ENCODE measurements around the gene LAMB3.

DNA sequence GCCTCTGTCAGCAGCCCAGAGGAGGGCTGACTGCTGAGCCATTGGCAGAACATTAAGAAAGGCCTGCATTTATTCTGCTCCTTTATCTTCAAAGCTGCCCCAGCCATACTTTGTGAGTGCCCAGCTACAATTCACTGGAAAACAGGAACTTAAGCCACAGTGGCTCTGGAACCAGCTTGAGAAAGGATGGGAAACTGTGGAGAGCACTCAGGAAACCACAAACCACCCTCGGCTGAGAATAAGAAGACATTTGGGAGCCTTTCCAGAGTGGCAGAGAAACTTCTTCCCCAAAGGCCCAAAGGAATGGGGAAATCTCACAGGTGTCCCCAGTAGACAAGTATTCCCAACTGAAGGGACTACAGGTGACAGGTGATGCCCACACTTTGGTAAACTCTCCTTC lies 1.8 kb downstream of the LAMB3 start:
- TF ChIP-seq SP1 (IDR thresholded peaks at IDR 0.05), result no peak
- TF ChIP-seq FOXA1 (IDR thresholded peaks at IDR 0.05), result no peak
- TF ChIP-seq ZNF384 (IDR thresholded peaks at IDR 0.05), result no peak
